ENCODE results near the gene ZNF32. TPM values are rescaled to one million over a fixed set of nuclear protein-coding genes. Genes with fewer than 3 reads are reported as not detected.

The ZNF32 gene
- 14.3 and 16.7 TPM in 2 replicates for total RNA-seq (2014; rRNA removed)
- percentile 73 among the genes with signal in this experiment for Bru-seq, nascent RNA
- BruChase-seq, experiment 1, labeled RNA remaining after a 6-hour chase = percentile 75 among the genes with signal in this experiment
- percentile 74 among the genes with signal in this experiment for BruChase-seq, experiment 2, labeled RNA remaining after a 2-hour chase
- long read RNA-seq, transcript ZNF32-201 (3 exons, 1,137 nt) = major isoform, 13 of 35 reads
- long read RNA-seq, partial matches to known transcripts = 5 of 35 reads
- long read RNA-seq, other reads (novel, unspliced or antisense) = 13 of 35 reads

GRCh38 chr10:43648398-43649184 lies at the start of gene ZNF32:
Gene ZNF32, minus strand, starts transcription at chr10:43648881. Its CDS starts 2,748 bp downstream, at chr10:43646133.
- Histone ChIP-seq H3K36me3 (ENCODE audit: low read depth, low read length) (peaks cover 31% of the 10 kb centered on the region), H3K9ac (ENCODE audit: low read length) (peak within 1 kb of the TSS; percentile 79), H3F3A (ENCODE audit: low read length, unreplicated experiment) (no peaks in the 10 kb centered on the region), H3K4me1 (ENCODE audit: insufficient read depth, low read length) (peaks cover 10% of the 10 kb centered on the region; the same call in 1 of the 2 replicates), H3K9me3 (ENCODE audit: low read length) (peaks cover 30% of the 10 kb centered on the region), H4K20me1 (ENCODE audit: low read length) (no peaks in the 10 kb centered on the region), H3K4me3 (ENCODE audit: low read length) (peak within 1 kb of the TSS; percentile 80), H2AFZ (ENCODE audit: low read length) (peak within 1 kb of the TSS; percentile 99), H3K27me3 (ENCODE audit: low read length) (no peaks in the 10 kb centered on the region; the same call in 1 of the 2 replicates), H3K27ac (ENCODE audit: low read length) (no peak within 1 kb of the TSS), H3K4me2 (ENCODE audit: low read length) (peak within 1 kb of the TSS; percentile 95), H3K9me2 (replicated peaks; ENCODE audit: low read length) (no peaks in the 10 kb centered on the region), H3K79me2 (ENCODE audit: low read length) (no peaks in the 10 kb centered on the region)
- DNase-seq (peak; percentile 92), ATAC-seq (peak; percentile 100)
- TF ChIP-seq EZH2phosphoT487 (IDR thresholded peaks at IDR 0.05; ENCODE audit: borderline replicate concordance, low read length) = no peak
- TF ChIP-seq, protein P1, sequence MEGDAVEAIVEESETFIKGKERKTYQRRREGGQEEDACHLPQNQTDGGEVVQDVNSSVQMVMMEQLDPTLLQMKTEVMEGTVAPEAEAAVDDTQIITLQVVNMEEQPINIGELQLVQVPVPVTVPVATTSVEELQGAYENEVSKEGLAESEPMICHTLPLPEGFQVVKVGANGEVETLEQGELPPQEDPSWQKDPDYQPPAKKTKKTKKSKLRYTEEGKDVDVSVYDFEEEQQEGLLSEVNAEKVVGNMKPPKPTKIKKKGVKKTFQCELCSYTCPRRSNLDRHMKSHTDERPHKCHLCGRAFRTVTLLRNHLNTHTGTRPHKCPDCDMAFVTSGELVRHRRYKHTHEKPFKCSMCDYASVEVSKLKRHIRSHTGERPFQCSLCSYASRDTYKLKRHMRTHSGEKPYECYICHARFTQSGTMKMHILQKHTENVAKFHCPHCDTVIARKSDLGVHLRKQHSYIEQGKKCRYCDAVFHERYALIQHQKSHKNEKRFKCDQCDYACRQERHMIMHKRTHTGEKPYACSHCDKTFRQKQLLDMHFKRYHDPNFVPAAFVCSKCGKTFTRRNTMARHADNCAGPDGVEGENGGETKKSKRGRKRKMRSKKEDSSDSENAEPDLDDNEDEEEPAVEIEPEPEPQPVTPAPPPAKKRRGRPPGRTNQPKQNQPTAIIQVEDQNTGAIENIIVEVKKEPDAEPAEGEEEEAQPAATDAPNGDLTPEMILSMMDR (conservative IDR thresholded peaks at IDR 0.05; ENCODE audit: low read depth, low read length) = no peak
- TF ChIP-seq EZH2 (IDR thresholded peaks at IDR 0.05; ENCODE audit: low read length, unreplicated experiment) = no peak
- BruUV-seq (replicated peaks) = no TSS peak
- ChIA-PET POLR2A (ENCODE audit: unreplicated experiment) (interaction anchor here (0.6 kb wide), 1 partner anchor 841 kb away, joined by 3 read pairs; no protein-coding TSS in a partner anchor), CTCF (no interaction called here)
- intact Hi-C loops (cut with micrococcal nuclease) = loop anchor here (2.0 kb wide), 1 partner anchor 74 kb away; the partner anchor contains the start of gene ZNF239

DNA sequence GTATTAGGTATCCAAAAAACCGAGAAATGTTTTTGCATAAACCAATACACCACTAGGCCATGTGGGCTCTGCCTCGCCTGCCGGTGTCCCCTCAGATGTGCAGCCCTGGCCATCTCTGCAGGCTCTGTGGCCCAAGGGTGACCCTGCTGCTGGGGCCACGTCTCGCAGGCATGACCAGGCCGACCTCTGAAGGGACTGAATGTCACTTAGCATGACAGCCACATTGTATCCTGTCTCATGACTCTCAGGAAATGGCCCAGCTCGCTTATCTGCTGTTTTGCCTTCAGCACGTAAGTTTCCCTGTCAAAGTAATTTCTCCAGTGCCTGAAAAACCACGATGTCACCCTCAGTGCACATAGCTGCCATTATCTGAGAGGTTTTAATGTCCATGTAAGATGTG lies 49.5 kb upstream of the ZNF32 start:
- H3K79me2 ChIP-seq (ENCODE audit: low read length) = no peaks in the 10 kb centered on the region
- no peaks in the 10 kb centered on the region for H4K20me1 ChIP-seq (ENCODE audit: low read length)
- TF ChIP-seq, protein P1 (conservative IDR thresholded peaks at IDR 0.05; ENCODE audit: low read depth, low read length) = no peak
- TF ChIP-seq EZH2 (IDR thresholded peaks at IDR 0.05; ENCODE audit: low read length, unreplicated experiment) (no peak), EZH2phosphoT487 (IDR thresholded peaks at IDR 0.05; ENCODE audit: borderline replicate concordance, low read length) (no peak)
- H3K27ac ChIP-seq (ENCODE audit: low read length) = no peak overlapping the region
- no peaks in the 10 kb centered on the region for H3F3A ChIP-seq (ENCODE audit: low read length, unreplicated experiment)
- no peaks in the 10 kb centered on the region for H3K9me3 ChIP-seq (ENCODE audit: low read length)
- no peak overlapping the region for H3K9ac ChIP-seq (ENCODE audit: low read length)
- no peak overlapping the region for H3K4me2 ChIP-seq (ENCODE audit: low read length)
- ATAC-seq = no peak
- CTCF ChIA-PET = no interaction called here
- no peaks in the 10 kb centered on the region for H3K9me2 ChIP-seq (replicated peaks; ENCODE audit: low read length)
- H3K36me3 ChIP-seq (ENCODE audit: low read depth, low read length) = no peaks in the 10 kb centered on the region
- H3K4me3 ChIP-seq (ENCODE audit: low read length) = no peak overlapping the region
- DNase-seq = no peak
- peaks cover 41% of the 10 kb centered on the region for H3K27me3 ChIP-seq (ENCODE audit: low read length)
- H2AFZ ChIP-seq (ENCODE audit: low read length) = no peak overlapping the region
- intact Hi-C loops (cut with micrococcal nuclease) = no loop called here
- POLR2A ChIA-PET (ENCODE audit: unreplicated experiment) = no interaction called here
- no TSS peak for BruUV-seq (replicated peaks)
- H3K4me1 ChIP-seq (ENCODE audit: insufficient read depth, low read length) = no peaks in the 10 kb centered on the region
